Stimulated activated CD4-positive, alpha-beta T cell treated with anti-CD3 and anti-CD28 coated beads, Interleukin-12 subunit alpha, Interleukin-12 subunit beta, amount 100 ng/mL, for 48 hours (primary cell): ENCODE data around the gene HSD17B11.
"Not testable (repeated sequence)": the region's sequence is repeated elsewhere in the genome, so short reads cannot be mapped to it uniquely, and the experiment has no call there.

Source experiments
- DNase-seq, 3 donors: peaks; one replicate each; pipeline ENCODE4 v3.0.0-alpha.2; 2020; ENCODE audit warnings: low read depth in 2 of 3, low spot score in 1 of 3

The HSD17B11 gene

DNA sequence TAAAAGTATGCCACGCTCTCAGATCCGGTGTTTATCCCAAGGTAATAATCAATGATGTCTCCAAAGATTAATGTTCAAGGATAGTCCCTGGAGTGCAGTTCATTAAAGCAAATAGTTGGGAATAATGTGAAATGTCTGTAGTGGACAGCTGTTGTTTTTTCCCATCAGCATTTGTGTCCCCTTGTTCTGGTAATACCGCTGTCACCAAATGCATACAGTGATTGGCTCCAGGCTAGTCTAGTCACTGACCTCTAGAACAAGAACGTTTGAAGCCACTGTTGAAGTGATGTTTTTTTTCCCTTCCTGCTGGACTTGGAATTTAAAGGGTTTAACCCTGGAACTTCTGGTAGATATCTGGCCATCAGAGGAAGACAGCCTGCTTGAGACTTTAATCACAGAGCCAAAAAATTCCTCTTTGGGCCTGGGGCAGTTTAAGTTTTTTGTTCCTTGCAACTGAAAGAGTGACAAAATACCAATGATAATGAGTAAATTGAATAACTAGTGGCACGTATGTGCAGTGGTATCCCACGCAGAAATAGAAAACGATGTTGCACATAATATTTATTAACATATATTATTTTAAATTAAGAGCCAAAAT lies 30.6 kb downstream of the HSD17B11 start:
- DNase-seq: no peak

- no peak for DNase-seq
Measured at GRCh38 chr4:87359258-87359657, 31.7 kb downstream of the HSD17B11 start.

DNA sequence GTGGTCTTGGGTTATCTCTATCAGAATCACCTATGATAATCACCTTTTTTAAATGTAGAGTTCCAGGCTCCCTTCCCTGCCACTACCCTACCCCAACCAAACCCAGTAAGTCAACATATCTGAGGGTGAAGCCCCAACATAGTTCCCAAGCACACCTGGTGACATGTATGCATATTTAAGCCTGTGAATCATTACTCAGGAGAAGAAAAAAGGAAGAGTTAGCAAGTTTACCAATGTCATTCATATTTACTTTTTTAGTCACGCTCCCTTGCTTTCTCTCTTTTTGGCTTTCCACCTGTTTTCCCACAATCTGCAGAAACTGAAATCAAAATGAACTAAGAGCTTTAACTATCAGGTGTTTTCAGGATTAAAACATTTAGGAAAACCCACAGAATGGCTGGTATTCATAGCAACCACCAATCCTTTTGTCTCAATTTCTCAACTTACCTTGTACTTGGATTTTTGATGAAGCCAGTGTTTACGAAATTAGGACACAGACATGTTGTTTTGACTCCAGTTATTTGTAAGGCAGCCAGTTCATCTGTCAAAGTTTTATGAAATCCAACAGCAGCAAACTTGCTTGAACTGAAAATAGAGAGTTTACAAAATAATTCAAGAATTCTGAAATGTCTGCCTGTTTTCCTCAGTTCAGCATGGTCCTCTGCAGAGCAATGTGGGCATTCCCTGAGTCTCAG lies 34.0 kb downstream of the HSD17B11 start:
- no peak for DNase-seq

- DNase-seq: no peak
Measured at GRCh38 chr4:87354168-87355102, 36.6 kb downstream of the HSD17B11 start.

GRCh38 chr4:87353592-87353991 lies 37.4 kb downstream of the HSD17B11 start:
- DNase-seq: peak in 2 of 3 donors; percentile 3 to 19

DNA sequence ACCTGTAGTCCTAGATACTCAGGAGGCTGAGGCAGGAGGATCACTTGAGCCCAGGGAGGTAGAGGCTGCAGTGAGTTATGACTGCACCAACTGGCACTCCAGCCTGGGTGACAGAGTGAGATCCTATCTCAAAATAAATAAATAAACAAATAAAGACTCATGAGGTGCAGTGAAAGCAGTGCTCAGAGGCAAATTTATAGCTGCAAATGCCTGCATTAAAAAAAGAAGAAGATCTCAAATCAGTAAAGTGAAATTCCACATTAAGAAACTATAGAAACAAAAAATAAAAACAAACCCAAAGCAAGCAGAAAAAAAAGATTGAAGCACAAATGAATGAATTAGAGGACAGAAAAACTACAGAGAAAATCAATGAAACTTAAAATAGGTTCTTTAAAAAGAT lies 45.8 kb downstream of the HSD17B11 start:
- no peak for DNase-seq

- no peak for DNase-seq
Measured at GRCh38 chr4:87342872-87343271, 48.1 kb downstream of the HSD17B11 start.

- not testable (repeated sequence) for DNase-seq
Measured at GRCh38 chr4:87341954-87342635, 48.9 kb downstream of the HSD17B11 start.

DNA sequence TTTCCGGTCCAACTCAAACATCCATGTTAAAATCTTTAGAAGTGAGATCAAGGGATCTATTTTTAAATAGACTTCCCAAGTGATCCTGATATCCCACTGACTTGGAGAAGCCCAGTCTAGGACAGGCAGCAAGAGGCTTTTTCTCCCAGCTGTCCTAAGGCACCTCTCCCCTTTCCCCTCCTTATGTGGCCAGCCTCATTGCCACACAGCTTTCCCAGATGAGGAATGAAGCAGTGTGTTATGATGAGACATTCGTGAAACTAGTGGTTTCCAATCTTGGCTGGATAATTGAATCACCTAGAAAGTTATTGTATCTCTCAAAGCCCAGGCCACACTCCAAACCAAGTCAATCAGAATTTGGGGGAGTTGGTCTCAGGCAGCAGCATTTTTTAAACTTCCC lies 51.5 kb downstream of the HSD17B11 start:
- DNase-seq: no peak

DNA sequence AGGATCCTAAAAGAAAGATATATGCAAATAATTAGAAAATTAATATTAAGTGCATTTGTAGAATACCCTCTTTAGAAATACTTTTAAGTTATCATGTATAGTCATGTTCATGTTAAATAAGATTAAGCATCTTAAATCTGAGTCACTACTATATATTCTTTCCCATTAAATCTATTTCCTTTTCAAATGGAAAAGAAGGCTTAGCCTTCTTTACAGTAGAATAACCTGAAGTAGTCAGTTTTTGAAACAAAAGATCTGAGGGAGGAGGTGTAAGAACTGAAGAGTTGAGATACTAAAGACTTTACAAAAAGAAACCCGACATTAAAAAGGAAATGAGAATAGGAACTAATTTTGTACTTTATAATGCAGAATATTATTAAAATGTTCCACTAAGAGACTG lies 53.6 kb downstream of the HSD17B11 start:
- DNase-seq: no peak

GRCh38 chr4:87333267-87333666 lies 57.7 kb downstream of the HSD17B11 start:
- DNase-seq: no peak

- DNase-seq: no peak
Measured at GRCh38 chr4:87330761-87331160, 60.2 kb downstream of the HSD17B11 start.

DNA sequence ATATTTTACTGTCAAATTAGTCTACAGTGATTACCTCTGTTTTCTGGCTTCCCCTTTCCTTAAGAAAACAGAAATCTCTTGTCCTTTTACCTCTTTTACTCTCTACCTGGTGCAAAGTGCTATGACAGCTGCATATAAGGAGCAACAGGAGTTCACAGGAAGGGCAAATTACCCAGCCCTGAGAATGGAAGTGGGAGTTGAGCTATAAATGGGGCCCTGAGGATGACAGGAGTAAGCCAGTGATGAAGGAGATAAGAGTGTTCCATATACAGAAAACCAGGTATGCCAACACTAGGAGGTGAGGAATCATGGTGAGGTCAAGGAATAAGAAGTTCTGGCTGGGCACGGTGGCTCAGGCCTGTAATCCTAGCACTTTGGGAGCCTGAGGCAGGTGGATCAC lies 63.9 kb downstream of the HSD17B11 start:
- no peak for DNase-seq

- no peak for DNase-seq
Measured at GRCh38 chr4:87326460-87326859, 64.5 kb downstream of the HSD17B11 start.

GRCh38 chr4:87322754-87323153 lies 68.2 kb downstream of the HSD17B11 start, which contains the start of gene HSD17B13:
Gene HSD17B13 (minus strand): TSS chr4:87322882. CDS start chr4:87322841, 41 bp downstream.
- DNase-seq: no peak

- no peak for DNase-seq
Measured at GRCh38 chr4:87321888-87322287, 69.1 kb downstream of the HSD17B11 start.

DNA sequence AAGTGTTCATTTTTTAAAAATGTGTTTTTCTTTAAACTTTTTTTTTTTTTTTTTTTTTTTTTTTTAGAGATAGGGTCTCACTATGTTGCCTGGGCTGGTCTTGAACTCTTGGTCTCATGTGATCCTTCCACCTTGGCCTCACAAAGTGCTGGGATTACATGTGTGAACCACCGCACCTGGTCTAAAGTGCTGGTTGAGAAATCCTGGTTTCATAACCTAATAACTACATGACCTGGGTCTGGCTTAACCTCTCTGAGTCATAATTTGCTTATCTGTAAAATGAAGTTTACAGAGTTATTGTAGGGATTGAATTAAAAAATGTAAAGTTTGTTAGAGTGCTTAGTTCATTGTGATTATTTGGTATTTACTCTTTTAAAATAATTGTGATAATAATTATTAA lies 73.5 kb downstream of the HSD17B11 start:
- DNase-seq: no peak

DNA sequence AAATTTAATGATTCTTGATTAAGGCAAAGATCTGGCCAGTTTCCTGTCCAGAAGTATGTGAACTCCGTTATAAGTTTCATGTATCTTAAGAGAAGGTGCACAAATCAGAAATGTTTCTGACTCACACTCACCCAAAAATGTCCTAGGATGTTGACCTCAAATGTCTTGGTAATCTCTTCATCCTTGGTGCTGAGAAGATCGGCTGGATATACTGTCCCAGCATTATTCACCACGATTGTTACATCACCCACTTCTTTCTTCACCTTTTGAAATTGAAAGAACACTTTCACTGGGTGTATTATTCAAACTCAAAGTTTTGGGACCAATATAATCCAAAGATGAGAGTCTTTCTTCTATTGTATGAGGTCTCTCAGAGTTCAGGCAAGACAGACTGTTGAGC lies 74.0 kb downstream of the HSD17B11 start:
- no peak for DNase-seq

- DNase-seq: not testable (repeated sequence)
Measured at GRCh38 chr4:87315000-87315399, 76.0 kb downstream of the HSD17B11 start.

DNA sequence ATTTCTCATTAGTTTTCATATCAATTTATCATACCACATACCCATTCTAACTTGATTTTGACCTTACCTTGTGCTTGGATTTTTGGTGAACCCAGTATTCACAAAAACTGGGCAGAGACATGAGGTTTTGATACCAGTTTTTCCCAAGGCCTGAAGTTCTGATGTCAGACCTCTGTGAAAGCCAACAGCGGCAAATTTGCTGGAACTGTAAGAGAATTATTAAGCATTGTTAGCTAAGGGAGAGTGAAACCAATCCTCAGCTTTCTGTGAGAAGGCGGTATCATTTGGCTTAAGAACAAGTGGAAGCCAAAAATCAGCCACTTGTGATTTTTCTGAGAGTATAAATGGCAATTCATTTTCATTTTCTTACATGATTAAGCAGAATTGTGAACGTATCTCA lies 77.2 kb downstream of the HSD17B11 start:
- no peak for DNase-seq

DNA sequence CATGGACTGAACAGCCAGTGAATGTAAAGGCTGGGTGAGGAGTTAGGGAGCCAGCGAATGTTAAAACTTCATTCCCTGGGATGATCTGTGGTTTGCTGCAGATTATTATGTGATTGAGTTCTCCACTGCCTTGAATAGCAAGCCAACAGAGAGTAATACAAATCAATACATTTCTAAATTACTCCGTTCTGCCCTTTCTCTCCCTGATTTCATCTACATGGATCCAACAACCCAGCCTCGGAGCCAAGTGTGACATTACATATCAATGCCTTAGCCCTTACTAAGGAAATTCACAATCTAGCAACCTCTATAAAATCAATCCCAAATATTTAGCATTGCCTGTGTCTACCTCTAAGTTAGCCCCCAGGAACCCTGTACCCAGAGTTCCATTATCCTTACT lies 79.3 kb downstream of the HSD17B11 start:
- no peak for DNase-seq
